MM.1S (cell line): ENCODE data around the gene LYL1.

Source experiments
- DNase-seq: peaks from one replicate; pipeline ENCODE4 v3.0.0-alpha.2; 2015
- H2AFZ ChIP-seq: fragments of 300-600 bp; sonication (generic); 2 replicates; pipeline ENCODE4 v1.6.0; 2016; ENCODE audit warnings: antibody characterized with exemption, low read length
- H3F3A ChIP-seq: fragments of 300-600 bp; sonication (generic); 2 replicates; pipeline ENCODE4 v1.6.1; 2016; ENCODE audit warnings: mild to moderate bottlenecking, antibody characterized with exemption, low read length, moderate library complexity, mixed read lengths; ENCODE audit not compliant: insufficient read depth
- H3K27ac ChIP-seq: fragments of 300-600 bp; sonication (generic); 2 replicates; pipeline ENCODE4 v1.5.1; 2016; ENCODE audit warnings: mild to moderate bottlenecking, low read length
- H3K27me3 ChIP-seq: fragments of 300-600 bp; sonication (generic); replicated peaks from 2 replicates; pipeline ENCODE4 v1.6.0; 2016; ENCODE audit warnings: low read length; ENCODE audit not compliant: insufficient read depth
- H3K36me3 ChIP-seq: fragments of 300-600 bp; sonication (generic); replicated peaks from 2 replicates; pipeline ENCODE4 v1.6.1; 2016; ENCODE audit warnings: mild to moderate bottlenecking, low read length, mixed read lengths; ENCODE audit not compliant: insufficient read depth
- H3K4me1 ChIP-seq: fragments of 300-600 bp; sonication (generic); 2 replicates; pipeline ENCODE4 v1.6.1; 2016; ENCODE audit warnings: low read length, mixed read lengths
- H3K4me2 ChIP-seq: fragments of 300-600 bp; sonication (generic); 2 replicates; pipeline ENCODE4 v1.6.0; 2016; ENCODE audit warnings: low read depth, low read length
- H3K4me3 ChIP-seq: fragments of 300-600 bp; sonication (generic); 2 replicates; pipeline ENCODE4 v1.5.1; 2016; ENCODE audit warnings: low read length, mixed read lengths
- H3K79me2 ChIP-seq: fragments of 300-600 bp; sonication (generic); 2 replicates; pipeline ENCODE4 v1.6.1; 2016; ENCODE audit warnings: mixed run types, low read length, mixed read lengths
- H3K9ac ChIP-seq: fragments of 300-600 bp; sonication (generic); 2 replicates; pipeline ENCODE4 v1.6.1; 2016; ENCODE audit warnings: low read length, mixed read lengths
- H3K9me2 ChIP-seq: fragments of 300-600 bp; sonication (generic); replicated peaks from 2 replicates; pipeline ENCODE4 v1.6.1; 2016; ENCODE audit warnings: mild to moderate bottlenecking, low read length, mixed read lengths; ENCODE audit not compliant: insufficient read depth
- H3K9me3 ChIP-seq: fragments of 300-600 bp; sonication (generic); replicated peaks from 2 replicates; pipeline ENCODE4 v1.6.1; 2016; ENCODE audit warnings: mild to moderate bottlenecking, low read length, mixed read lengths; ENCODE audit not compliant: insufficient read depth
- H4K20me1 ChIP-seq: fragments of 300-600 bp; sonication (generic); 2 replicates; pipeline ENCODE4 v1.6.1; 2016; ENCODE audit warnings: mild to moderate bottlenecking, low read length, moderate library complexity, mixed read lengths; ENCODE audit not compliant: insufficient read depth
- CTCF ChIP-seq: fragments of 300-600 bp; sonication (generic); IDR thresholded peaks from 2 replicates; pipeline ENCODE4 v1.5.1; 2016; ENCODE audit warnings: antibody characterized with exemption, low read length, mixed read lengths
- EZH2 ChIP-seq: fragments of 300-600 bp; sonication (generic); optimal IDR thresholded peaks from 2 replicates; pipeline ENCODE3; 2017; ENCODE audit warnings: low read depth, mild to moderate bottlenecking, antibody characterized with exemption, low read length, mixed read lengths
- EZH2phosphoT487 ChIP-seq: fragments of 300-600 bp; sonication (generic); IDR thresholded peaks from 2 replicates; pipeline ENCODE4 v1.6.1; 2018; ENCODE audit warnings: antibody characterized with exemption, low read length

Gene LYL1

GRCh38 chr19:13053761-13054625 lies 48.7 kb downstream of the LYL1 start:
- H3K4me3 ChIP-seq: no peak overlapping the region
- no peaks in the 10 kb centered on the region for H3F3A ChIP-seq
- no peak overlapping the region for H3K4me2 ChIP-seq
- H3K36me3 ChIP-seq: no peaks in the 10 kb centered on the region
- no peaks in the 10 kb centered on the region for H3K9me3 ChIP-seq
- no peak for TF ChIP-seq CTCF
- TF ChIP-seq EZH2phosphoT487: no peak
- TF ChIP-seq EZH2: no peak
- no peak overlapping the region for H3K27ac ChIP-seq
- H3K9me2 ChIP-seq: no peaks in the 10 kb centered on the region
- no peak for DNase-seq
- H4K20me1 ChIP-seq: no peaks in the 10 kb centered on the region
- no peak overlapping the region for H3K9ac ChIP-seq
- no peaks in the 10 kb centered on the region for H3K79me2 ChIP-seq
- H3K4me1 ChIP-seq: peaks cover 7% of the 10 kb centered on the region
- H3K27me3 ChIP-seq: peaks cover 23% of the 10 kb centered on the region
- no peak overlapping the region for H2AFZ ChIP-seq

- no peaks in the 10 kb centered on the region for H3K36me3 ChIP-seq
- H3K4me2 ChIP-seq: no peak overlapping the region
- no peaks in the 10 kb centered on the region for H3K79me2 ChIP-seq
- DNase-seq: no peak
- H3K9me3 ChIP-seq: no peaks in the 10 kb centered on the region
- no peak overlapping the region for H3K9ac ChIP-seq
- H3K4me1 ChIP-seq: peaks cover 7% of the 10 kb centered on the region
- H3K27me3 ChIP-seq: peaks cover 21% of the 10 kb centered on the region
- H2AFZ ChIP-seq: no peak overlapping the region
- no peak overlapping the region for H3K4me3 ChIP-seq
- H3K9me2 ChIP-seq: no peaks in the 10 kb centered on the region
- no peaks in the 10 kb centered on the region for H3F3A ChIP-seq
- H4K20me1 ChIP-seq: no peaks in the 10 kb centered on the region
- TF ChIP-seq CTCF (no peak), EZH2 (no peak), EZH2phosphoT487 (no peak)
- no peak overlapping the region for H3K27ac ChIP-seq
These were observed 49.4 kb downstream of the LYL1 start for GRCh38 chr19:13053238-13053637.

- Histone ChIP-seq H3K4me1 (peaks cover 7% of the 10 kb centered on the region), H3K4me3 (no peak overlapping the region), H3K9me3 (no peaks in the 10 kb centered on the region), H3K27me3 (peaks cover 21% of the 10 kb centered on the region), H3K9me2 (no peaks in the 10 kb centered on the region), H3K27ac (no peak overlapping the region), H3F3A (no peaks in the 10 kb centered on the region), H3K79me2 (no peaks in the 10 kb centered on the region), H2AFZ (no peak overlapping the region), H3K36me3 (no peaks in the 10 kb centered on the region), H3K4me2 (no peak overlapping the region), H3K9ac (no peak overlapping the region), H4K20me1 (no peaks in the 10 kb centered on the region)
- TF ChIP-seq CTCF: no peak
- no peak for TF ChIP-seq EZH2
- TF ChIP-seq EZH2phosphoT487: no peak
- no peak for DNase-seq
These were observed 50.0 kb downstream of the LYL1 start for GRCh38 chr19:13052447-13053175.
